GM12878 (cell line): Measurements from ENCODE around the gene NES. TPM values are rescaled to one million over a fixed set of nuclear protein-coding genes. Genes with fewer than 3 reads are reported as not detected.

Source experiments
- ATAC-seq: fragments of 200-7000 bp; cut with Tn5 transposase; 3 replicates; pipeline ENCODE4 v1.9.1; 2020; ENCODE audit warnings: mild to moderate bottlenecking, moderate library complexity
- BruUV-seq: library from RNA; stranded (reverse); fragments of 400-500 nt; replicated peaks from 2 replicates; lab custom pipeline; 2021; lab: Mats Ljungman, UMichigan
- CTCF ChIA-PET: fragments of 300-600 bp; sonication (Branson Sonifier 250); formaldehyde crosslinking; extraction: SDS; loops from one replicate; lab custom pipeline; 2021; ENCODE audit warnings: inconsistent platforms; lab: Yijun Ruan, JAX
- POLR2A ChIA-PET: fragments of 350-600 bp; formaldehyde crosslinking; extraction: SDS; loops from one replicate; lab custom pipeline; 2021; ENCODE audit warnings: inconsistent platforms; lab: Charles Lee
- RAD21 ChIA-PET: fragments of 300-600 bp; sonication (Branson Sonifier 250); formaldehyde crosslinking; loops from one replicate; lab custom pipeline; 2023; ENCODE audit warnings: antibody characterized with exemption; ENCODE audit not compliant: unreplicated experiment; lab: Charles Lee
- SMC1A ChIA-PET: fragments of 300-600 bp; sonication (Branson Sonifier 250); formaldehyde crosslinking; loops from one replicate; lab custom pipeline; 2023; ENCODE audit not compliant: unreplicated experiment, uncharacterized antibody; lab: Charles Lee
- DNase-seq: peaks from one replicate; pipeline ENCODE4 v3.0.0-alpha.2; 2011; ENCODE audit warnings: low read depth, low spot score
- FAIRE-seq: peaks from 3 replicates; lab custom pipeline; 2011; peaks lifted over from hg19 to GRCh38; lab: Jason Lieb, UNC
- H2AFZ ChIP-seq: 2 replicates; pipeline ENCODE4 v1.6.0; 2011; ENCODE audit warnings: low read depth, low read length, control low read depth; ENCODE audit not compliant: control insufficient read depth
- H3K27ac ChIP-seq: 2 replicates; pipeline ENCODE4 v1.5.1; 2011; ENCODE audit warnings: control low read depth; ENCODE audit not compliant: control insufficient read depth, insufficient read depth
- H3K27me3 ChIP-seq, 2 experiments: replicated peaks in 1 of 2; 2 replicates each; pipeline versions ENCODE4 v1.6.0 to v1.6.1; 2011; ENCODE audit warnings: low read length in 1 of 2; ENCODE audit not compliant: control insufficient read depth in 2 of 2, insufficient read depth in 2 of 2
- H3K36me3 ChIP-seq, 2 experiments: 2 replicates each; pipeline ENCODE4 v1.5.1; 2011; ENCODE audit warnings: low read length in 1 of 2; ENCODE audit not compliant: control insufficient read depth in 2 of 2, insufficient read depth in 2 of 2
- H3K4me1 ChIP-seq: 2 replicates; pipeline ENCODE4 v1.6.1; 2011; ENCODE audit warnings: mild to moderate bottlenecking, low read length, moderate library complexity, mixed read lengths; ENCODE audit not compliant: control insufficient read depth, insufficient read depth
- H3K4me2 ChIP-seq: 2 replicates; pipeline ENCODE4 v1.6.0; 2011; ENCODE audit warnings: control low read depth; ENCODE audit not compliant: control insufficient read depth, insufficient read depth
- H3K4me3 ChIP-seq: fragments of 200-600 bp; sonication (generic); 2 replicates; pipeline ENCODE4 v1.5.1; 2016
- H3K79me2 ChIP-seq: 2 replicates; pipeline ENCODE4 v1.6.0; 2011; ENCODE audit warnings: low read length; ENCODE audit not compliant: control insufficient read depth, insufficient read depth
- H3K9ac ChIP-seq: 2 replicates; pipeline ENCODE4 v1.8.0; 2011; ENCODE audit warnings: low read length, control low read depth, mixed read lengths; ENCODE audit not compliant: control insufficient read depth, insufficient read depth
- H3K9me3 ChIP-seq: replicated peaks from 3 replicates; pipeline ENCODE4 v1.5.1; 2011; ENCODE audit warnings: mild to moderate bottlenecking, low read length; ENCODE audit not compliant: control insufficient read depth, insufficient read depth
- H4K20me1 ChIP-seq: 2 replicates; pipeline ENCODE4 v1.6.0; 2011; ENCODE audit not compliant: control insufficient read depth, insufficient read depth
- BACH1 ChIP-seq: fragments of 450-650 bp; IDR thresholded peaks from 2 replicates; pipeline ENCODE4 v1.6.1; 2017; ENCODE audit warnings: mild to moderate bottlenecking, borderline replicate concordance
- BRCA1 ChIP-seq: IDR thresholded peaks from 2 replicates; pipeline ENCODE4 v1.6.1; 2011; ENCODE audit warnings: low read depth, low read length, improper control_type of control experiment
- ESRRA ChIP-seq: IDR thresholded peaks from 2 replicates; pipeline ENCODE4 v1.6.1; 2012; ENCODE audit warnings: mild to moderate bottlenecking, low read length, improper control_type of control experiment
- ETV6 ChIP-seq, 2 experiments: fragments of 450-650 bp in 1 of 2; IDR thresholded peaks in 1 of 2; conservative IDR thresholded peaks in 1 of 2; 2 replicates each; pipeline ENCODE4 v1.6.1; 2014; ENCODE audit warnings: antibody characterized with exemption in 1 of 2, borderline replicate concordance in 1 of 2, low read depth in 1 of 2, mild to moderate bottlenecking in 1 of 2, moderate library complexity in 1 of 2
- IRF4 ChIP-seq: IDR thresholded peaks from 2 replicates; pipeline ENCODE4 v1.6.1; 2011; ENCODE audit warnings: low read depth, low read length
- MYC ChIP-seq: IDR thresholded peaks from 2 replicates; pipeline ENCODE4 v1.6.1; 2011; ENCODE audit warnings: mild to moderate bottlenecking, low read length, moderate library complexity, inconsistent platforms; ENCODE audit not compliant: insufficient read depth, insufficient replicate concordance, insufficient read length, severe bottlenecking
- ZSCAN29 ChIP-seq: fragments of 450-650 bp; IDR thresholded peaks from 2 replicates; pipeline ENCODE4 v1.6.1; 2017; ENCODE audit warnings: mild to moderate bottlenecking, moderate library complexity
- WGBS: methylation state at CpG from one replicate; pipeline ENCODE4 v1.1.6; 2016; ENCODE audit warnings: low lambda C conversion rate; ENCODE audit not compliant: insufficient replicate concordance, insufficient coverage; ENCODE audit errors: missing lambda C conversion rate; 5-methylcytosine and 5-hydroxymethylcytosine counted together
- in situ Hi-C: fragments of 300-500 bp; cut with MboI; formaldehyde crosslinking; loops from 9 replicates; pipeline ENCODE4 v1.14.3; 2018; ENCODE audit warnings: mixed read lengths
- intact Hi-C: fragments of 100-400 bp; cut with micrococcal nuclease; formaldehyde crosslinking; loops from one replicate; pipeline ENCODE4 v1.14.2; 2022; ENCODE audit not compliant: unreplicated experiment
- polyA plus RNA-seq, 11 experiments: library from polyadenylated mRNA; depleted of rRNA in 4 of 11; unstranded in 6 of 11; stranded (reverse) in 5 of 11; fragments of >200 nt; fragmentation: Nextera tagmentation in 4 of 11; fragmentation: Illumina TruSeq in 1 of 11; extraction: Ambion mirVana in 4 of 11; extraction: Trizol in 1 of 11; gene quantifications; 1 replicate in 1 of 11; 2 replicates in 10 of 11; pipeline versions ENCODE4 v1.2.1 to v1.2.3, GENCODE V29; 2011 to 2016; ENCODE audit warnings: inconsistent platforms in 2 of 11, missing spikeins in 2 of 11, low read depth in 1 of 11
- total RNA-seq, 4 experiments: library from RNA; depleted of rRNA in 3 of 4; stranded (reverse); fragments of >200 nt in 3 of 4; fragmentation: Illumina TruSeq in 1 of 4; extraction: Trizol in 1 of 4; gene quantifications; 2 replicates each; pipeline versions ENCODE4 v1.2.1 to v1.2.3, GENCODE V29; 2013 to 2021
- TF ChIP-seq, protein P1 (sequence below): fragments of 450-650 bp; IDR thresholded peaks from 2 replicates; pipeline ENCODE4 v1.6.1; 2016; ENCODE audit warnings: mild to moderate bottlenecking
- TF ChIP-seq, protein P2 (sequence below): fragments of 450-650 bp; formaldehyde crosslinking; IDR thresholded peaks from 2 replicates; pipeline ENCODE4 v1.4.0; 2022; ENCODE audit warnings: mild to moderate bottlenecking, moderate library complexity
- TF ChIP-seq, protein P3 (sequence below): IDR thresholded peaks from 2 replicates; pipeline ENCODE4 v1.6.1; 2012; ENCODE audit warnings: improper control_type of control experiment, low read depth, low read length; ENCODE audit not compliant: insufficient replicate concordance

The NES gene
- total and polyA plus RNA-seq, 10 of the 15 experiments (the other 5 are each of a cell fraction or from before 2014, with no cell fraction given): under 0.01 to 0.15 (median 0.02) TPM; not detected in 4

DNA sequence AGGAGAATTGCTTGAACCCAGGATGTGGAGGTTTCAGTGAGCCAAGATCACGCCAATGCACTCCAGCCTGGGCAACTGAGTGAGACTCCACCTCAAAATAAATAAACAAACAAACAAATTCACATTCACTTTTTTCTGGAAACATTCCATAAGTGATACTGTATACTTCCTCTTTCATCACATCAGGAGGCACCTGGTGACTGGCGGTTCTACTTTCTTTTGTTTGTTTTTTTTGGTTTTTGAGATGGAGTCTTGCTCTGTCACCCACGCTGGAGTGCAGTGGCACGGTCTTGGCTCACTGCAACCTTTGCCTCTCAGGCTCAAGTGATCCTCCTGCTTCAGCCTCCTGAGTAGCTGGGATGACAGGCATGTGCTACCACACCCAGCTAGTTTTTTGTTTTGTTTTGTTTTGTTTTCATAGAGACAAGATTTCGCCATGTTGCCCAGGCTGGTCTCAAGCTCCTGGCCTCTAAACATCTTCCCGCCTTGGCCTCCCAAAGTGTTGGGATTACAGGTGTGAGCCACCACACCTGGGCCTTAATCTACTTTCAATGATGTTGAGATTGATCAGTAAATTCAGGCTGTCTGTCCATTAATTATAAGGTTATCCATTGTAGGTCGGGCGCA lies 47.3 kb downstream of the NES start:
- WGBS: 57% methylated on average over 8 of the region's 8 CpGs
- TF ChIP-seq ZSCAN29 (no peak), IRF4 (no peak), ESRRA (no peak), BACH1 (no peak), BRCA1 (no peak), MYC (no peak), ETV6 (conservative IDR thresholded peaks at IDR 0.05 in 1 of 2, IDR thresholded peaks at IDR 0.05 in 1 of 2; ENCODE audit: borderline replicate concordance in 1 of 2, low read depth in 1 of 2) (no peak)
- TF ChIP-seq, protein P1, sequence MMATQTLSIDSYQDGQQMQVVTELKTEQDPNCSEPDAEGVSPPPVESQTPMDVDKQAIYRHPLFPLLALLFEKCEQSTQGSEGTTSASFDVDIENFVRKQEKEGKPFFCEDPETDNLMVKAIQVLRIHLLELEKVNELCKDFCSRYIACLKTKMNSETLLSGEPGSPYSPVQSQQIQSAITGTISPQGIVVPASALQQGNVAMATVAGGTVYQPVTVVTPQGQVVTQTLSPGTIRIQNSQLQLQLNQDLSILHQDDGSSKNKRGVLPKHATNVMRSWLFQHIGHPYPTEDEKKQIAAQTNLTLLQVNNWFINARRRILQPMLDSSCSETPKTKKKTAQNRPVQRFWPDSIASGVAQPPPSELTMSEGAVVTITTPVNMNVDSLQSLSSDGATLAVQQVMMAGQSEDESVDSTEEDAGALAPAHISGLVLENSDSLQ: no peak
- TF ChIP-seq, protein P2, sequence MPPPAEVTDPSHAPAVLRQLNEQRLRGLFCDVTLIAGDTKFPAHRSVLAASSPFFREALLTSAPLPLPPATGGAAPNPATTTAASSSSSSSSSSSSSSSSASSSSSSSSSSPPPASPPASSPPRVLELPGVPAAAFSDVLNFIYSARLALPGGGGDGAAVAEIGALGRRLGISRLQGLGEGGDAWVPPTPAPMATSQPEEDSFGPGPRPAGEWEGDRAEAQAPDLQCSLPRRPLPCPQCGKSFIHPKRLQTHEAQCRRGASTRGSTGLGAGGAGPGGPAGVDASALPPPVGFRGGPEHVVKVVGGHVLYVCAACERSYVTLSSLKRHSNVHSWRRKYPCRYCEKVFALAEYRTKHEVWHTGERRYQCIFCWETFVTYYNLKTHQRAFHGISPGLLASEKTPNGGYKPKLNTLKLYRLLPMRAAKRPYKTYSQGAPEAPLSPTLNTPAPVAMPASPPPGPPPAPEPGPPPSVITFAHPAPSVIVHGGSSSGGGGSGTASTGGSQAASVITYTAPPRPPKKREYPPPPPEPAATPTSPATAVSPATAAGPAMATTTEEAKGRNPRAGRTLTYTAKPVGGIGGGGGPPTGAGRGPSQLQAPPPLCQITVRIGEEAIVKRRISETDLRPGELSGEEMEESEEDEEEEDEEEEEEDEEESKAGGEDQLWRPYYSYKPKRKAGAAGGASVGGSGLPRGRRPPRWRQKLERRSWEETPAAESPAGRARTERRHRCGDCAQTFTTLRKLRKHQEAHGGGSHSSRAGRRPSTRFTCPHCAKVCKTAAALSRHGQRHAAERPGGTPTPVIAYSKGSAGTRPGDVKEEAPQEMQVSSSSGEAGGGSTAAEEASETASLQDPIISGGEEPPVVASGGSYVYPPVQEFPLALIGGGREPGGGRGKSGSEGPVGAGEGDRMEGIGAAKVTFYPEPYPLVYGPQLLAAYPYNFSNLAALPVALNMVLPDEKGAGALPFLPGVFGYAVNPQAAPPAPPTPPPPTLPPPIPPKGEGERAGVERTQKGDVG: no peak
- TF ChIP-seq, protein P3, sequence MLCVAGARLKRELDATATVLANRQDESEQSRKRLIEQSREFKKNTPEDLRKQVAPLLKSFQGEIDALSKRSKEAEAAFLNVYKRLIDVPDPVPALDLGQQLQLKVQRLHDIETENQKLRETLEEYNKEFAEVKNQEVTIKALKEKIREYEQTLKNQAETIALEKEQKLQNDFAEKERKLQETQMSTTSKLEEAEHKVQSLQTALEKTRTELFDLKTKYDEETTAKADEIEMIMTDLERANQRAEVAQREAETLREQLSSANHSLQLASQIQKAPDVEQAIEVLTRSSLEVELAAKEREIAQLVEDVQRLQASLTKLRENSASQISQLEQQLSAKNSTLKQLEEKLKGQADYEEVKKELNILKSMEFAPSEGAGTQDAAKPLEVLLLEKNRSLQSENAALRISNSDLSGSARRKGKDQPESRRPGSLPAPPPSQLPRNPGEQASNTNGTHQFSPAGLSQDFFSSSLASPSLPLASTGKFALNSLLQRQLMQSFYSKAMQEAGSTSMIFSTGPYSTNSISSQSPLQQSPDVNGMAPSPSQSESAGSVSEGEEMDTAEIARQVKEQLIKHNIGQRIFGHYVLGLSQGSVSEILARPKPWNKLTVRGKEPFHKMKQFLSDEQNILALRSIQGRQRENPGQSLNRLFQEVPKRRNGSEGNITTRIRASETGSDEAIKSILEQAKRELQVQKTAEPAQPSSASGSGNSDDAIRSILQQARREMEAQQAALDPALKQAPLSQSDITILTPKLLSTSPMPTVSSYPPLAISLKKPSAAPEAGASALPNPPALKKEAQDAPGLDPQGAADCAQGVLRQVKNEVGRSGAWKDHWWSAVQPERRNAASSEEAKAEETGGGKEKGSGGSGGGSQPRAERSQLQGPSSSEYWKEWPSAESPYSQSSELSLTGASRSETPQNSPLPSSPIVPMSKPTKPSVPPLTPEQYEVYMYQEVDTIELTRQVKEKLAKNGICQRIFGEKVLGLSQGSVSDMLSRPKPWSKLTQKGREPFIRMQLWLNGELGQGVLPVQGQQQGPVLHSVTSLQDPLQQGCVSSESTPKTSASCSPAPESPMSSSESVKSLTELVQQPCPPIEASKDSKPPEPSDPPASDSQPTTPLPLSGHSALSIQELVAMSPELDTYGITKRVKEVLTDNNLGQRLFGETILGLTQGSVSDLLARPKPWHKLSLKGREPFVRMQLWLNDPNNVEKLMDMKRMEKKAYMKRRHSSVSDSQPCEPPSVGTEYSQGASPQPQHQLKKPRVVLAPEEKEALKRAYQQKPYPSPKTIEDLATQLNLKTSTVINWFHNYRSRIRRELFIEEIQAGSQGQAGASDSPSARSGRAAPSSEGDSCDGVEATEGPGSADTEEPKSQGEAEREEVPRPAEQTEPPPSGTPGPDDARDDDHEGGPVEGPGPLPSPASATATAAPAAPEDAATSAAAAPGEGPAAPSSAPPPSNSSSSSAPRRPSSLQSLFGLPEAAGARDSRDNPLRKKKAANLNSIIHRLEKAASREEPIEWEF: no peak

More for the DNA sequence above, 47.3 kb downstream of the NES start:
- no TSS peak for BruUV-seq
- Histone ChIP-seq H2AFZ (no peak overlapping the region), H3K4me3 (no peak overlapping the region), H3K36me3 (no peaks in the 10 kb centered on the region), H3K9me3 (no peaks in the 10 kb centered on the region), H3K9ac (no peak overlapping the region), H3K4me1 (no peaks in the 10 kb centered on the region), H3K27ac (no peak overlapping the region), H3K27me3 (peaks cover 3 to 9% of the 10 kb centered on the region in 2 experiments), H3K79me2 (no peaks in the 10 kb centered on the region), H4K20me1 (no peaks in the 10 kb centered on the region), H3K4me2 (no peak overlapping the region)
- in situ Hi-C loops (no loop called here), intact Hi-C loops (loop anchor here (10.0 kb wide), 1 partner anchor 95 kb away; the partner anchor contains the start of genes ISG20L2 and METTL25B)
- ATAC-seq: no peak
- ChIA-PET CTCF (interaction anchor here (0.7 to 9.2 kb wide), 5 partner anchors 20 to 105 kb away, joined by 3 to 208 read pairs (median 3); no protein-coding TSS in a partner anchor), SMC1A (interaction anchor here (1.0 kb wide), 1 partner anchor 14 kb away, joined by 3 read pairs; no protein-coding TSS in a partner anchor), POLR2A (no interaction called here), RAD21 (interaction anchor here (0.6 kb wide), 1 partner anchor 72 kb away, joined by 3 read pairs; no protein-coding TSS in a partner anchor)
- DNase-seq: no peak
- FAIRE-seq: no peak
